Mesenteric fat pad (tissue), 1 donor: ENCODE results near the gene RIMS1. TPM values are rescaled to one million over a fixed set of nuclear protein-coding genes. Genes with fewer than 3 reads are reported as not detected.

Source experiments
- DNase-seq: peaks from one replicate; pipeline ENCODE4 v3.0.0-alpha.2; 2020; ENCODE audit warnings: low spot score
- long read RNA-seq: library from polyadenylated mRNA; unstranded; transcript quantifications from one replicate; pipeline ENCODE4 v2.0.0, GENCODE V29; 2020
- total RNA-seq: library from RNA; stranded (reverse); fragmentation: NEBNext Ultra II Directional; extraction: Animal tissue kit (Norgen Biotek cat#: 25700); gene quantifications from one replicate; pipeline ENCODE4 v1.2.1, GENCODE V29; 2021
- donor health status: DM: yes; HTN: yes; CAD: no.

RIMS1 gene
- total RNA-seq: 2.1 TPM
- long read RNA-seq: 0 reads

GRCh38 chr6:71886184-71887005, at the start of gene RIMS1:
RIMS1 (plus strand) TSS chr6:71886550; CDS start chr6:71887024, 474 bp downstream.
- no peak for DNase-seq

- no peak for DNase-seq
These were observed 35.1 kb upstream of the RIMS1 start for GRCh38 chr6:71851214-71851613.

GRCh38 chr6:71852948-71853347, 33.4 kb upstream of the RIMS1 start:
- DNase-seq: no peak

- DNase-seq: no peak
These were observed 30.9 kb upstream of the RIMS1 start for GRCh38 chr6:71855406-71855805.

GRCh38 chr6:71879016-71879415, 7.3 kb upstream of the RIMS1 start:
- DNase-seq: no peak

- no peak for DNase-seq
These were observed 825 bp downstream of the RIMS1 start for GRCh38 chr6:71887006-71887743.

GRCh38 chr6:71887744-71888230, 1.4 kb downstream of the RIMS1 start:
- no peak for DNase-seq

- no peak for DNase-seq
These were observed 2.5 kb downstream of the RIMS1 start for GRCh38 chr6:71888756-71889340.

- no peak for DNase-seq
These were observed 3.0 kb downstream of the RIMS1 start for GRCh38 chr6:71889366-71889765.

GRCh38 chr6:71892641-71893040, 6.3 kb downstream of the RIMS1 start:
- DNase-seq: no peak

GRCh38 chr6:71900642-71901041, 14.3 kb downstream of the RIMS1 start:
- no peak for DNase-seq

GRCh38 chr6:71902261-71902660, 15.9 kb downstream of the RIMS1 start:
- DNase-seq: no peak

GRCh38 chr6:71906813-71907212, 20.5 kb downstream of the RIMS1 start:
- no peak for DNase-seq

GRCh38 chr6:71908162-71908765, 21.9 kb downstream of the RIMS1 start:
- no peak for DNase-seq

GRCh38 chr6:71913444-71914234, 27.3 kb downstream of the RIMS1 start:
- DNase-seq: no peak

GRCh38 chr6:71929047-71929446, 42.7 kb downstream of the RIMS1 start:
- DNase-seq: no peak

GRCh38 chr6:71933881-71934280, 47.5 kb downstream of the RIMS1 start:
- no peak for DNase-seq

- no peak for DNase-seq
These were observed 79.1 kb downstream of the RIMS1 start for GRCh38 chr6:71965404-71965803.

- no peak for DNase-seq
These were observed 81.1 kb downstream of the RIMS1 start for GRCh38 chr6:71967436-71967835.

- no peak for DNase-seq
These were observed 91.5 kb downstream of the RIMS1 start for GRCh38 chr6:71977884-71978283.

- DNase-seq: no peak
These were observed 93.6 kb downstream of the RIMS1 start for GRCh38 chr6:71979911-71980310.
